Prostate gland (tissue), 2 donors: ENCODE measurements around the gene HLA-A. TPM values are rescaled to one million over a fixed set of nuclear protein-coding genes. Genes with fewer than 3 reads are reported as not detected.

Experiments
- DNase-seq: peaks from one replicate; pipeline ENCODE4 v3.0.0-alpha.2; 2019; ENCODE audit warnings: low spot score
- H3K27ac ChIP-seq, 2 donors: fragments of 200-600 bp; sonication (generic); 2 replicates each; pipeline ENCODE4 v1.5.1; 2017 to 2019
- H3K27me3 ChIP-seq: fragments of 200-600 bp; sonication (generic); replicated peaks from 2 replicates; pipeline ENCODE4 v1.5.1; 2019; ENCODE audit not compliant: insufficient read depth
- H3K36me3 ChIP-seq, 2 donors: fragments of 200-600 bp; sonication (generic); 1 replicate in 1 of 2; 2 replicates in 1 of 2; pipeline versions ENCODE4 v1.5.1 to v1.8.1; 2017 to 2019
- H3K4me1 ChIP-seq: fragments of 200-600 bp; sonication (generic); replicated peaks from 2 replicates; pipeline ENCODE4 v1.5.1; 2019
- H3K4me3 ChIP-seq, 2 donors: fragments of 200-600 bp; sonication (generic); 2 replicates each; pipeline ENCODE4 v1.5.1; 2017 to 2019
- H3K9me3 ChIP-seq: fragments of 200-600 bp; sonication (generic); 2 replicates; pipeline ENCODE4 v1.5.1; 2017
- POLR2A ChIP-seq: fragments of 450-650 bp; IDR thresholded peaks from one replicate; pipeline ENCODE4 v1.6.1; 2016; ENCODE audit warnings: antibody characterized with exemption, mild to moderate bottlenecking
- POLR2AphosphoS5 ChIP-seq: sonication (generic); formaldehyde crosslinking; IDR thresholded peaks from one replicate; pipeline ENCODE4 v1.6.1; 2017; ENCODE audit warnings: antibody characterized with exemption
- WGBS: methylation state at CpG from one replicate; pipeline ENCODE4 v1.1.5; 2018; 5-methylcytosine and 5-hydroxymethylcytosine counted together
- intact Hi-C: fragments of 100-400 bp; cut with DNase I; formaldehyde crosslinking; loops from one replicate; pipeline ENCODE4 v1.14.2; 2022
- total RNA-seq, 2 donors: library from RNA; depleted of rRNA; stranded (reverse); fragments of >200 nt; gene quantifications; one replicate each; pipeline ENCODE4 v1.1.0, GENCODE V29; 2016
- TF ChIP-seq, protein P1 (sequence below), 4 experiments: fragments of 200-600 bp in 2 of 4; fragments of 450-650 bp in 2 of 4; sonication (generic) in 2 of 4; IDR thresholded peaks; 1 replicate in 3 of 4; 2 replicates in 1 of 4; pipeline ENCODE4 v1.5.1; 2016 to 2019; ENCODE audit warnings: antibody characterized with exemption in 4 of 4, mild to moderate bottlenecking in 2 of 4, moderate library complexity in 2 of 4

Gene HLA-A
- total RNA-seq, result 100 to 1,000 TPM; 564 to 620 TPM

DNA sequence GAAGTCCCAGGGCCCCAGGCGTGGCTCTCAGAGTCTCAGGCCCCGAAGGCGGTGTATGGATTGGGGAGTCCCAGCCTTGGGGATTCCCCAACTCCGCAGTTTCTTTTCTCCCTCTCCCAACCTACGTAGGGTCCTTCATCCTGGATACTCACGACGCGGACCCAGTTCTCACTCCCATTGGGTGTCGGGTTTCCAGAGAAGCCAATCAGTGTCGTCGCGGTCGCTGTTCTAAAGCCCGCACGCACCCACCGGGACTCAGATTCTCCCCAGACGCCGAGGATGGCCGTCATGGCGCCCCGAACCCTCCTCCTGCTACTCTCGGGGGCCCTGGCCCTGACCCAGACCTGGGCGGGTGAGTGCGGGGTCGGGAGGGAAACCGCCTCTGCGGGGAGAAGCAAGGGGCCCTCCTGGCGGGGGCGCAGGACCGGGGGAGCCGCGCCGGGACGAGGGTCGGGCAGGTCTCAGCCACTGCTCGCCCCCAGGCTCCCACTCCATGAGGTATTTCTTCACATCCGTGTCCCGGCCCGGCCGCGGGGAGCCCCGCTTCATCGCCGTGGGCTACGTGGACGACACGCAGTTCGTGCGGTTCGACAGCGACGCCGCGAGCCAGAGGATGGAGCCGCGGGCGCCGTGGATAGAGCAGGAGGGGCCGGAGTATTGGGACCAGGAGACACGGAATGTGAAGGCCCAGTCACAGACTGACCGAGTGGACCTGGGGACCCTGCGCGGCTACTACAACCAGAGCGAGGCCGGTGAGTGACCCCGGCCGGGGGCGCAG is at the start of gene HLA-A:
TSS of gene HLA-A (plus strand) at position 258 of the 778 bp plus-strand sequence. CDS start at position 280, 22 bp downstream.
- peak; percentile 95 for DNase-seq
- no peaks in the 10 kb centered on the region for H3K4me1 ChIP-seq
- no peaks in the 10 kb centered on the region for H3K9me3 ChIP-seq
- peak within 1 kb of the TSS; percentile 86 to 88 for H3K27ac ChIP-seq
- peak; percentile 89 for TF ChIP-seq POLR2AphosphoS5
- peak; percentile 97 for TF ChIP-seq POLR2A
- TF ChIP-seq, protein P1, sequence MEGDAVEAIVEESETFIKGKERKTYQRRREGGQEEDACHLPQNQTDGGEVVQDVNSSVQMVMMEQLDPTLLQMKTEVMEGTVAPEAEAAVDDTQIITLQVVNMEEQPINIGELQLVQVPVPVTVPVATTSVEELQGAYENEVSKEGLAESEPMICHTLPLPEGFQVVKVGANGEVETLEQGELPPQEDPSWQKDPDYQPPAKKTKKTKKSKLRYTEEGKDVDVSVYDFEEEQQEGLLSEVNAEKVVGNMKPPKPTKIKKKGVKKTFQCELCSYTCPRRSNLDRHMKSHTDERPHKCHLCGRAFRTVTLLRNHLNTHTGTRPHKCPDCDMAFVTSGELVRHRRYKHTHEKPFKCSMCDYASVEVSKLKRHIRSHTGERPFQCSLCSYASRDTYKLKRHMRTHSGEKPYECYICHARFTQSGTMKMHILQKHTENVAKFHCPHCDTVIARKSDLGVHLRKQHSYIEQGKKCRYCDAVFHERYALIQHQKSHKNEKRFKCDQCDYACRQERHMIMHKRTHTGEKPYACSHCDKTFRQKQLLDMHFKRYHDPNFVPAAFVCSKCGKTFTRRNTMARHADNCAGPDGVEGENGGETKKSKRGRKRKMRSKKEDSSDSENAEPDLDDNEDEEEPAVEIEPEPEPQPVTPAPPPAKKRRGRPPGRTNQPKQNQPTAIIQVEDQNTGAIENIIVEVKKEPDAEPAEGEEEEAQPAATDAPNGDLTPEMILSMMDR (IDR thresholded peaks at IDR 0.05), result no peak
- H3K27me3 ChIP-seq, result no peaks in the 10 kb centered on the region
- under 1% methylated on average over 62 of the region's 68 CpGs for WGBS
- H3K4me3 ChIP-seq, result peak within 1 kb of the TSS; percentile 46 to 53
- intact Hi-C loops, result no loop called here
- no peaks in the 10 kb centered on the region for H3K36me3 ChIP-seq

DNA sequence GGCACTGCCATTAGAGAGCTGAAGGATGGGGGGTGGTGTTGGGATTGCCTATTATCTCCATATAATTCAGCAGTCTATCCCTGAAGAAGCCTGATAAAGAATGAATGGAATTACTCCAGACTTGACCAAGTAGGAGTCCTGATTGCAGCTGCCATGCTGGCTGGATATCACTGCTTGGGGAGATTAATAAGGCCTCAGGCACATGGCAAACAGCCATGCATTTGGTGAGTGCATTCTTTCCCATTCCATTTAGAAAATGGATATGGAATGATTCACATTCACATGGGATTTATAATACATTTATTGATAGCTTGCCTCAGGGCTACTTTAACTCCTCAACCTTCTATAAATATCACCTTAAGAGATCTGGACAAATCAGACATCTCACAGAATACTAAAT is 49.6 kb upstream of the HLA-A start:
- Histone ChIP-seq H3K4me3 (no peak overlapping the region), H3K36me3 (no peaks in the 10 kb centered on the region), H3K9me3 (no peaks in the 10 kb centered on the region), H3K27ac (no peak overlapping the region), H3K27me3 (no peaks in the 10 kb centered on the region), H3K4me1 (no peaks in the 10 kb centered on the region)
- TF ChIP-seq, protein P1 (IDR thresholded peaks at IDR 0.05), result no peak
- TF ChIP-seq POLR2A, result no peak
- no peak for TF ChIP-seq POLR2AphosphoS5
- intact Hi-C loops, result no loop called here
- no peak for DNase-seq

DNA sequence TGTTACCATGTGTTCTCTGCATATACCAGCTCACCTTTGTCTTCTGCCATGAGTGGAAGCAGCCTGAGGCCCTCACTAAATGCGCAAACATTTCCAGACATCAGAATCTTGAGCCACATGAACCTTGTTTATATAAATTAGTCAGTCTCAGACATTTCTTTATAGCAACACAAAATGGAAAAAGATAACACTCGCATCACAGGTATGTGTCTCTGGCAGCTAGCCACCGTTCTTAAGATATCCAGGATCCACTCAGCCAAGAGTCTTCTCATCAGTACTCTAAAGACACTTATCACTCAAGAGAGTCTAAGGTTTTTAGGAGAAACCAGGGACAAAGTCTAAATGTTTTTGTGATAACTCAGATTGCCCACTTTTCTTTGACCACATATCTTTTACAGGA is 43.1 kb upstream of the HLA-A start:
- H3K27me3 ChIP-seq, result no peaks in the 10 kb centered on the region
- no peak for TF ChIP-seq POLR2AphosphoS5
- no peak for TF ChIP-seq POLR2A
- TF ChIP-seq, protein P1 (IDR thresholded peaks at IDR 0.05), result no peak
- H3K36me3 ChIP-seq, result no peaks in the 10 kb centered on the region
- WGBS, result 92% methylated on average over 3 of the region's 3 CpGs
- H3K4me3 ChIP-seq, result no peak overlapping the region
- no peak overlapping the region for H3K27ac ChIP-seq
- DNase-seq, result no peak
- no peaks in the 10 kb centered on the region for H3K9me3 ChIP-seq
- intact Hi-C loops, result no loop called here
- H3K4me1 ChIP-seq, result no peaks in the 10 kb centered on the region

DNA sequence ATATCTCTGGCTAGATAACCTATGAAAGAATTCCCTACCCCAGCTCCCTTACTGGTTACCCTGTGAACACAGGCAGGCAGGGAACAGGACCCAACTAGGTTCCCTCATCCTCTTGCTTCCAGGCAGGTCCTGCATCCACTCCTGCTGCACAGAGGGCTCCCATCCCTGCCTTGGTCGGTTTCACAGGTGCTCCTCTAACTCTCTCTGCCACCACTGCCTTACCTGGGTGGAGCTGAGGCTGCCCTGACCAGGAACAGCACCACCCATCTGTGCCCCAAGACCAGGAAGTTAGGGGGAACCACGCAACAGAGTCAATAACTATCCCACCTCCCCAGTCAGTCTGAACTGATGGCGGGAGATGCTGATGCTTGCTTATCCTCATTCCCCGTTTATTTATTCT is 37.0 kb upstream of the HLA-A start:
- intact Hi-C loops, result no loop called here
- TF ChIP-seq, protein P1 (IDR thresholded peaks at IDR 0.05), result no peak
- no peak for TF ChIP-seq POLR2A
- TF ChIP-seq POLR2AphosphoS5, result no peak
- 76% methylated on average over 4 of the region's 4 CpGs for WGBS
- Histone ChIP-seq H3K4me3 (no peak overlapping the region), H3K4me1 (no peaks in the 10 kb centered on the region), H3K9me3 (no peaks in the 10 kb centered on the region), H3K27me3 (no peaks in the 10 kb centered on the region), H3K36me3 (no peaks in the 10 kb centered on the region), H3K27ac (no peak overlapping the region)
- no peak for DNase-seq
